Natural killer cell (primary cell): ENCODE results near the gene ACTR1A. TPM values are rescaled to one million over a fixed set of nuclear protein-coding genes. Genes with fewer than 3 reads are reported as not detected.

Experiments
- ATAC-seq, 3 donors: fragments of 150-1000 bp in 2 of 3; fragments of 200-7000 bp in 1 of 3; cut with Tn5 transposase; 1 replicate in 1 of 3; 2 replicates in 2 of 3; pipeline ENCODE4 v1.10.0; 2021; ENCODE audit warnings: mild to moderate bottlenecking in 2 of 3, moderate library complexity in 2 of 3
- DNase-seq, 2 donors: peaks; one replicate each; pipeline versions ENCODE4 v3.0.0 to v3.0.0-alpha.2; 2013 to 2021; ENCODE audit warnings: mixed read lengths in 1 of 2
- H3K27ac ChIP-seq: one replicate; pipeline ENCODE4 v1.5.1; 2013; ENCODE audit warnings: mild to moderate bottlenecking, low read length
- H3K27me3 ChIP-seq: one replicate; pipeline ENCODE4 v1.6.1; 2013; ENCODE audit warnings: low read length; ENCODE audit not compliant: control insufficient read depth, insufficient read depth
- H3K36me3 ChIP-seq: one replicate; pipeline ENCODE4 v1.6.1; 2013; ENCODE audit warnings: low read length; ENCODE audit not compliant: control insufficient read depth, insufficient read depth
- H3K4me1 ChIP-seq: one replicate; pipeline ENCODE4 v1.6.1; 2013; ENCODE audit warnings: low read length; ENCODE audit not compliant: control insufficient read depth, insufficient read depth
- H3K4me3 ChIP-seq: one replicate; pipeline ENCODE4 v1.5.1; 2013; ENCODE audit warnings: low read length
- H3K9me3 ChIP-seq: one replicate; pipeline ENCODE4 v1.6.1; 2013; ENCODE audit warnings: low read length; ENCODE audit not compliant: control insufficient read depth, insufficient read depth
- H3K27ac Mint-ChIP-seq, 2 donors: one replicate each; pipeline ENCODE4 v1.8.0; 2022; ENCODE audit warnings: mild to moderate bottlenecking in 2 of 2, mixed read lengths in 2 of 2, moderate library complexity in 1 of 2
- H3K27me3 Mint-ChIP-seq, 2 donors: one replicate each; pipeline ENCODE4 v1.8.0; 2022; ENCODE audit warnings: low read depth in 2 of 2, mixed read lengths in 2 of 2
- H3K36me3 Mint-ChIP-seq: one replicate; pipeline ENCODE4 v1.8.0; 2022; ENCODE audit warnings: mixed read lengths
- H3K4me1 Mint-ChIP-seq, 2 donors: one replicate each; pipeline ENCODE4 v1.8.0; 2022; ENCODE audit warnings: mixed read lengths in 2 of 2
- H3K4me3 Mint-ChIP-seq: one replicate; pipeline ENCODE4 v1.8.0; 2022; ENCODE audit warnings: mild to moderate bottlenecking, moderate library complexity, mixed read lengths
- H3K9me3 Mint-ChIP-seq, 2 donors: one replicate each; pipeline ENCODE4 v1.8.0; 2022; ENCODE audit warnings: mixed read lengths in 2 of 2
- CTCF ChIP-seq: fragments of 200-600 bp; IDR thresholded peaks from one replicate; pipeline ENCODE4 v1.8.0; 2022; ENCODE audit warnings: antibody characterized with exemption
- WGBS: methylation state at CpG from one replicate; pipeline ENCODE4 v1.1.7; 2013; ENCODE audit warnings: missing lambda C conversion rate; ENCODE audit not compliant: insufficient coverage; 5-methylcytosine and 5-hydroxymethylcytosine counted together
- intact Hi-C: fragments of 100-400 bp; cut with micrococcal nuclease; formaldehyde crosslinking; loops from one replicate; pipeline ENCODE4 v1.14.2; 2022
- total RNA-seq, 4 donors: library from RNA; stranded (reverse); fragments of 120-200 nt in 1 of 4; gene quantifications; one replicate each; pipeline versions ENCODE4 v1.2.3 to v1.2.4, GENCODE V29; 2013 to 2022

The ACTR1A gene
- total RNA-seq, 3 donors from 2014 or later (not counting 1 experiment from before 2014, with no cell fraction given): 101 to 129 (median 110) TPM

GRCh38 chr10:102546606-102547320, 44.3 kb upstream of the ACTR1A start:
- intact Hi-C loops: no loop called here
- H3K27ac Mint-ChIP-seq: no peak overlapping the region

GRCh38 chr10:102545997-102546396, 43.5 kb upstream of the ACTR1A start:
- no peak overlapping the region for H3K27ac Mint-ChIP-seq

More at GRCh38 chr10:102546606-102547320, 44.3 kb upstream of the ACTR1A start:
- Histone ChIP-seq H3K9me3 (no peaks in the 10 kb centered on the region), H3K36me3 (no peaks in the 10 kb centered on the region), H3K27me3 (no peaks in the 10 kb centered on the region), H3K27ac (no peak overlapping the region), H3K4me1 (no peaks in the 10 kb centered on the region), H3K4me3 (no peak overlapping the region)
- DNase-seq: no peak
- H3K9me3 Mint-ChIP-seq: no peaks in the 10 kb centered on the region
- no peaks in the 10 kb centered on the region for H3K36me3 Mint-ChIP-seq
- WGBS: 76% methylated on average over 12 of the region's 12 CpGs
- no peaks in the 10 kb centered on the region for H3K27me3 Mint-ChIP-seq
- no peak for TF ChIP-seq CTCF
- ATAC-seq: no peak
- H3K4me1 Mint-ChIP-seq: peaks cover 6 to 10% of the 10 kb centered on the region in 2 donors
- H3K4me3 Mint-ChIP-seq: no peak overlapping the region

GRCh38 chr10:102545265-102545871, 42.9 kb upstream of the ACTR1A start:
- Histone ChIP-seq H3K36me3 (no peaks in the 10 kb centered on the region), H3K4me3 (no peak overlapping the region), H3K27me3 (no peaks in the 10 kb centered on the region), H3K4me1 (no peaks in the 10 kb centered on the region), H3K27ac (no peak overlapping the region), H3K9me3 (no peaks in the 10 kb centered on the region)
- H3K27me3 Mint-ChIP-seq: no peaks in the 10 kb centered on the region
- H3K4me1 Mint-ChIP-seq: peaks cover 6 to 10% of the 10 kb centered on the region in 2 donors
- H3K27ac Mint-ChIP-seq: no peak overlapping the region
- H3K9me3 Mint-ChIP-seq: no peaks in the 10 kb centered on the region
- ATAC-seq: no peak
- H3K4me3 Mint-ChIP-seq: no peak overlapping the region
- no peak for TF ChIP-seq CTCF
- 91% methylated on average over 6 of the region's 7 CpGs for WGBS
- DNase-seq: no peak
- H3K36me3 Mint-ChIP-seq: no peaks in the 10 kb centered on the region
- intact Hi-C loops: no loop called here

More at GRCh38 chr10:102545997-102546396, 43.5 kb upstream of the ACTR1A start:
- no peaks in the 10 kb centered on the region for H3K4me1 ChIP-seq
- peaks cover 6 to 10% of the 10 kb centered on the region in 2 donors for H3K4me1 Mint-ChIP-seq
- ATAC-seq: no peak
- H3K27me3 ChIP-seq: no peaks in the 10 kb centered on the region
- no peaks in the 10 kb centered on the region for H3K27me3 Mint-ChIP-seq
- intact Hi-C loops: no loop called here
- H3K27ac ChIP-seq: no peak overlapping the region
- no peak for DNase-seq
- no peak overlapping the region for H3K4me3 Mint-ChIP-seq
- H3K36me3 ChIP-seq: no peaks in the 10 kb centered on the region
- no peaks in the 10 kb centered on the region for H3K9me3 Mint-ChIP-seq
- no peak overlapping the region for H3K4me3 ChIP-seq
- no peaks in the 10 kb centered on the region for H3K9me3 ChIP-seq
- H3K36me3 Mint-ChIP-seq: no peaks in the 10 kb centered on the region
- TF ChIP-seq CTCF: no peak
- WGBS: 15% methylated on average over 2 of the region's 2 CpGs
